Upper lobe of left lung (tissue), 6 donors: Measurements from ENCODE around the gene SPSB1. TPM values are rescaled to one million over a fixed set of nuclear protein-coding genes. Genes with fewer than 3 reads are reported as not detected.

ENCODE experiments used
- ATAC-seq, 2 donors: fragments of 200-7000 bp; cut with Tn5 transposase; one replicate each; pipeline ENCODE4 v1.9.1; 2022; ENCODE audit warnings: mild to moderate bottlenecking in 2 of 2, moderate library complexity in 2 of 2; ENCODE audit not compliant: low FRiP score in 2 of 2
- DNase-seq, 2 donors: peaks; one replicate each; pipeline ENCODE4 v3.0.0-alpha.2; 2019 to 2020
- H3K27ac ChIP-seq, 4 donors: fragments of 200-600 bp; sonication (generic); one replicate each; pipeline ENCODE4 v1.5.1; 2016 to 2019
- H3K27me3 ChIP-seq, 4 donors: fragments of 200-600 bp; sonication (generic); one replicate each; pipeline ENCODE4 v1.5.1; 2017 to 2019
- H3K36me3 ChIP-seq, 4 donors: fragments of 200-600 bp; sonication (generic); one replicate each; pipeline ENCODE4 v1.5.1; 2016 to 2019
- H3K4me1 ChIP-seq, 4 donors: fragments of 200-600 bp; sonication (generic); one replicate each; pipeline ENCODE4 v1.5.1; 2018 to 2019
- H3K4me3 ChIP-seq, 4 donors: fragments of 200-600 bp; sonication (generic); one replicate each; pipeline ENCODE4 v1.5.1; 2017 to 2019; ENCODE audit warnings: mild to moderate bottlenecking in 2 of 4, moderate library complexity in 1 of 4
- H3K9me3 ChIP-seq, 4 donors: fragments of 200-600 bp; sonication (generic); one replicate each; pipeline ENCODE4 v1.5.1; 2018 to 2019
- EP300 ChIP-seq, 4 donors: sonication (generic); formaldehyde crosslinking; IDR thresholded peaks; one replicate each; pipeline ENCODE4 v1.5.1; 2017; ENCODE audit warnings: antibody characterized with exemption in 4 of 4, control low read depth in 2 of 4
- POLR2A ChIP-seq, 4 donors: fragments of 450-650 bp; IDR thresholded peaks; one replicate each; pipeline ENCODE4 v1.5.1; 2016 to 2017; ENCODE audit warnings: antibody characterized with exemption in 4 of 4, mild to moderate bottlenecking in 2 of 4
- POLR2AphosphoS5 ChIP-seq, 2 donors: sonication (generic); formaldehyde crosslinking; IDR thresholded peaks; one replicate each; pipeline ENCODE4 v1.5.1; 2017; ENCODE audit warnings: antibody characterized with exemption in 2 of 2
- WGBS, 2 donors: methylation state at CpG; one replicate each; pipeline ENCODE4 v1.1.5; 2017 to 2018; 5-methylcytosine and 5-hydroxymethylcytosine counted together
- total RNA-seq, 6 donors: library from RNA; depleted of rRNA in 4 of 6; stranded (reverse); fragments of >200 nt in 4 of 6; gene quantifications; one replicate each; pipeline versions ENCODE4 v1.1.0 to v1.2.1, GENCODE V29; 2016 to 2021
- TF ChIP-seq, protein P1 (sequence below), 6 experiments: fragments of 450-650 bp in 4 of 6; fragments of 200-600 bp in 2 of 6; sonication (generic) in 2 of 6; IDR thresholded peaks; one replicate each; pipeline ENCODE4 v1.5.1; 2016 to 2019; ENCODE audit warnings: antibody characterized with exemption in 6 of 6
- donor health status: DM: no; HTN: no; CAD: no; lungs with moderate emphysema.
- donor health status: DM: no; HTN: yes; CAD: no; lungs with severe emphysema.

Gene SPSB1
- total RNA-seq, 6 donors from 2014 or later, result 21.0 to 49.1 (median 30.3) TPM

DNA sequence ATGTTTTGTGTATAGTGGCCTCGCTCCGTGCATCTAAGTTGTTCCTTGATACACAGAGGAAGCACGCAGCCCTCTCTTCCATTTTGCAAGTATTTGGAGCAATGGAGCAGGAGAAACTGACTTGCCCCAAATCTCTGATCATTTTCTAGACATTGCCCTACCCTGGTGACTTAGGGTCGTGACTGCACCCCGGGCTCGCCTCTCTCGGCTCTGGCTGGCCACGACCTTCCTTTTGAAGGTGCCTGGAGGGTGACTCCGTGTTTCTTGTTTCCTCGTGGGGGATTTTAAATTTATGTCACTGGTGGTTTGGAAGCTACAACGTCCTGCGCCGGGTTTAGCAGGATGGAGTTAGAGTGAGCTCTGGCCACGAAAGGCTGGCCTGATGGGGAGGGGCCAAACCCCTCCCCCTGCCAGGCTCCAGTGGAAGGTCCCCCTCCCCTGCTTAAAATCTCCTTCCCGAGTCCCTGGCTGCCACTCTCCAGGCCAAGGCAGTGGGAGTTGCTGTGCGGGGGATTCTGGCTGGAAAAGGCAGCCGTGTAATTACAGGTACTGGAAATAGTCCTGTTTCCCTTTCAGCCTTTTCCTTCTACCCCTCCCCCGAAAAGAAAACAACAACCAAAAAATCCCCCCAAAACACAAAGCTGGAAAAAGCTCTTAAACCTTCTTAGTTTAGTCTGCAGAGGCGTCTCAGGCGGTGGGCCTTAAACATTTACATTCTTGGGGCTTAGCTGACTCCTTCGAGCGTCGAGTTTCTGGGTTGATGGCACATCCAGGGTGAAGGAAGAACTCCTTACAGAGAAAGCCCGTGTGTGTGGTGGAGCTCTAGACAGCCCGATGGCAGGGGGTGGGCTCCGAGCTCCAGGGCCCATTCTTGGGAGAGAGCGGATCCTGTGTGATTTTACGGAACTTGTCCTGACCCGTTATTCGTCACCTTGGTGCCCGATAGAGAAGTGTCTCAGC, 28.1 kb downstream of the SPSB1 start:
- H3K27me3 ChIP-seq, result no peaks in the 10 kb centered on the region
- ATAC-seq (no peak), DNase-seq (no peak)
- peaks cover 0 to under 1% (median 0%) of the 10 kb centered on the region in 4 donors for H3K36me3 ChIP-seq
- H3K27ac ChIP-seq, result peak overlapping the region in 1 of 4 donors; percentile 46
- H3K4me1 ChIP-seq, result peaks cover 11 to 53% (median 25%) of the 10 kb centered on the region in 4 donors
- no peak for TF ChIP-seq EP300 (IDR thresholded peaks at IDR 0.05)
- TF ChIP-seq POLR2A (IDR thresholded peaks at IDR 0.05), result no peak
- TF ChIP-seq POLR2AphosphoS5 (IDR thresholded peaks at IDR 0.05), result no peak
- TF ChIP-seq, protein P1, sequence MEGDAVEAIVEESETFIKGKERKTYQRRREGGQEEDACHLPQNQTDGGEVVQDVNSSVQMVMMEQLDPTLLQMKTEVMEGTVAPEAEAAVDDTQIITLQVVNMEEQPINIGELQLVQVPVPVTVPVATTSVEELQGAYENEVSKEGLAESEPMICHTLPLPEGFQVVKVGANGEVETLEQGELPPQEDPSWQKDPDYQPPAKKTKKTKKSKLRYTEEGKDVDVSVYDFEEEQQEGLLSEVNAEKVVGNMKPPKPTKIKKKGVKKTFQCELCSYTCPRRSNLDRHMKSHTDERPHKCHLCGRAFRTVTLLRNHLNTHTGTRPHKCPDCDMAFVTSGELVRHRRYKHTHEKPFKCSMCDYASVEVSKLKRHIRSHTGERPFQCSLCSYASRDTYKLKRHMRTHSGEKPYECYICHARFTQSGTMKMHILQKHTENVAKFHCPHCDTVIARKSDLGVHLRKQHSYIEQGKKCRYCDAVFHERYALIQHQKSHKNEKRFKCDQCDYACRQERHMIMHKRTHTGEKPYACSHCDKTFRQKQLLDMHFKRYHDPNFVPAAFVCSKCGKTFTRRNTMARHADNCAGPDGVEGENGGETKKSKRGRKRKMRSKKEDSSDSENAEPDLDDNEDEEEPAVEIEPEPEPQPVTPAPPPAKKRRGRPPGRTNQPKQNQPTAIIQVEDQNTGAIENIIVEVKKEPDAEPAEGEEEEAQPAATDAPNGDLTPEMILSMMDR (IDR thresholded peaks at IDR 0.05), result no peak
- no peak overlapping the region for H3K4me3 ChIP-seq
- 80 to 82% methylated on average over 31 of the region's 31 CpGs for WGBS, 2 donors
- H3K9me3 ChIP-seq, result no peaks in the 10 kb centered on the region

DNA sequence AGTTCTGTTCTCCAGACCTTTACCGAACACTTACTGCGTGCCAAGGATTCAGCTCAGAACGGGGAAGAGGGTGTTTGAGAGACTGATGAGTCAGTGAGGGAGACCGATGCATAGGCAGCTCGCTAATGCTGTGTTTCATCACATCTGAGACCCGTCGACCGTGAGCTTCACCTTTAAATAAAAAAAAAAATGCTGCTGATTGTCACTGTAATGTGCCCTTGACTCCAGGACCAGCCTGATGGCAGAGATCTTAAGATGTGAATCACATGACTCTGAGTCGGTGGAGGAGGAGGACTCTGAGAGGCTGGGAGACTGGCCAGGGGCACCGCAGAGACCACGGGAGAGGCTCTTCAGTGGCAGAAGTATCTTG, 28.8 kb downstream of the SPSB1 start:
- peaks cover 12 to 51% (median 29%) of the 10 kb centered on the region in 4 donors for H3K4me1 ChIP-seq
- H3K36me3 ChIP-seq, result no peaks in the 10 kb centered on the region
- no peaks in the 10 kb centered on the region for H3K9me3 ChIP-seq
- TF ChIP-seq, protein P1 (IDR thresholded peaks at IDR 0.05), result no peak
- no peak for TF ChIP-seq POLR2A (IDR thresholded peaks at IDR 0.05)
- no peak for TF ChIP-seq EP300 (IDR thresholded peaks at IDR 0.05)
- no peak for TF ChIP-seq POLR2AphosphoS5 (IDR thresholded peaks at IDR 0.05)
- ATAC-seq (peak in 1 of 2 donors; percentile 55), DNase-seq (no peak)
- H3K4me3 ChIP-seq, result no peak overlapping the region
- H3K27ac ChIP-seq, result peak overlapping the region in 1 of 4 donors; percentile 46
- no peaks in the 10 kb centered on the region for H3K27me3 ChIP-seq
- WGBS, 2 donors, result 59 to 64% methylated on average over 11 of the region's 11 CpGs

DNA sequence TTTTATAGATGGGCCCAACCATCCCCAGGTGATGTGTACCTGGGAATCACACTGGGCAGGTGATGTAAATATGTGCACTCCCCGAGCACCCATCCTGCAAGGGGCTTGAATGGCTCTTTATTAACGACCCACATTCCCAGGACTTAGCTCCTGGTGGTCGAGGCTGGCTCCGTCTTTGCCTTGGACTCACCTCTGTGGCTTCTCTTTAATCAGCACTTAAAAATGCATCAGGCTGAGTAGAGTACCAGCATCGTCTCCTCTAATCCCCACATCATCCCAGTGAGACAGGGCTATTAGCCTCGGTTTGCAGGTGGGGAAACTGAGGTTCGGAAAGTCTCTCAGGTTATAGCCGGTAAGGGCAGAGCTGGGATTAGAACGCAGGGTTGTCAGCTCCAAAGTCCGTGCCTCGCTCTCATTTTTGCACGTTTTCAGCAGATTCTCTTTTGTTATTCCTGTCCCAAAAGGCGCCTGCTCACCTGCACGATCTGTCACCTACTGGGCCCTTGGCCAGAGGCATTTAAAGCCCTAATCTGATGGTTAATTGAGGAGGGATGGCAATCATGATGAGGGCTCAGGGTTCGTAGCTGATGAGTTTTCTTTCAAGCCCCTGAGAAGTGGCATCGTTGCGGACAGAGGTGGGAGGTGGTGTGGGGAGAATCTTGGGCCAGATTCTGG, 29.4 kb downstream of the SPSB1 start:
- peak overlapping the region in 1 of 4 donors; percentile 46 for H3K27ac ChIP-seq
- no peaks in the 10 kb centered on the region for H3K9me3 ChIP-seq
- H3K36me3 ChIP-seq, result no peaks in the 10 kb centered on the region
- TF ChIP-seq POLR2AphosphoS5 (IDR thresholded peaks at IDR 0.05) (no peak), EP300 (IDR thresholded peaks at IDR 0.05) (no peak), POLR2A (IDR thresholded peaks at IDR 0.05) (no peak)
- TF ChIP-seq, protein P1 (IDR thresholded peaks at IDR 0.05), result no peak
- peaks cover 12 to 56% (median 28%) of the 10 kb centered on the region in 4 donors for H3K4me1 ChIP-seq
- H3K27me3 ChIP-seq, result no peaks in the 10 kb centered on the region
- H3K4me3 ChIP-seq, result no peak overlapping the region
- 86 to 90% methylated on average over 17 of the region's 17 CpGs for WGBS, 2 donors
- no peak for ATAC-seq
- no peak for DNase-seq

DNA sequence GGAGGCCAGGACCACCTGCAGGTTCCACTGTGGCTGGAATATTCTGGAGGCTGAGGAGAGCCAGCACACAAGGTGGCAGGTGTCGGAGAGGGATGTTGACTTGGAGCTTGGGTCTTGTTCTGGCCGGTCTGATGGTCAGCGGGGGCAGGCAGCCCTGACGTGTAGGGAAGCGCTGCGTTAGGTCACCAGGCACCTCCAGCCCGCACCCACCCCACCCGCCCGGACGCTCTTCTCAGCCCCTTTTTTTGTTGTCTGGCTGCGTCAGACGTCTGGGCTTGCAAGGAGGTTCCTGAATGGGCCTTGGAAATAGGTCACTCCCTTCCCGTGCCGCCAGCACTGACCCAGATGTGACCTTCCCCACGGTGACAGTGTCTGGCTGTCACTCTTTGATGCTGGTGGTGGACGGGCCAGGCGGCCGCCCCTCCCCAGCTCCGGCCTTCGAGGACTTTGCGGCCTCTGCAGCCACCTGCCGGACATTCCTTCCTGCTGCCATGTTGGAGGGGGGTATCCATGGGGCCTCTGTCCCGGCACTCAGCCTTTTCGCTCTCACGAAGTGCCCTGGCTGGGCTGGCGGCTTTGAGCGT, 30.1 kb downstream of the SPSB1 start:
- H3K27ac ChIP-seq, result no peak overlapping the region
- DNase-seq, result peak in 1 of 2 donors; percentile 35
- no peaks in the 10 kb centered on the region for H3K9me3 ChIP-seq
- TF ChIP-seq, protein P1 (IDR thresholded peaks at IDR 0.05), result peak in 3 of 6 experiments; percentile 16 to 42 (median 29)
- TF ChIP-seq POLR2AphosphoS5 (IDR thresholded peaks at IDR 0.05) (peak; percentile 50 to 58), EP300 (IDR thresholded peaks at IDR 0.05) (peak in 1 of 4 donors; percentile 43), POLR2A (IDR thresholded peaks at IDR 0.05) (no peak)
- no peak overlapping the region for H3K4me3 ChIP-seq
- WGBS, 2 donors, result 61 to 78% methylated on average over 10 to 26 of the region's 27 CpGs
- ATAC-seq, result peak in 1 of 2 donors; percentile 9
- no peaks in the 10 kb centered on the region for H3K36me3 ChIP-seq
- H3K27me3 ChIP-seq, result no peaks in the 10 kb centered on the region
- H3K4me1 ChIP-seq, result peaks cover 10 to 54% (median 27%) of the 10 kb centered on the region in 4 donors
